ENCODE measurements around the gene RARRES2. TPM values are rescaled to one million over a fixed set of nuclear protein-coding genes. Genes with fewer than 3 reads are reported as not detected.
A peak's percentile ranks its signal among the peaks of the same experiment; 100 is the strongest.

RARRES2 gene
- total and polyA plus RNA-seq, 2 of the 13 experiments (the other 11 are each of a cell fraction or from before 2014, with no cell fraction given) = 134 to 172 TPM

DNA sequence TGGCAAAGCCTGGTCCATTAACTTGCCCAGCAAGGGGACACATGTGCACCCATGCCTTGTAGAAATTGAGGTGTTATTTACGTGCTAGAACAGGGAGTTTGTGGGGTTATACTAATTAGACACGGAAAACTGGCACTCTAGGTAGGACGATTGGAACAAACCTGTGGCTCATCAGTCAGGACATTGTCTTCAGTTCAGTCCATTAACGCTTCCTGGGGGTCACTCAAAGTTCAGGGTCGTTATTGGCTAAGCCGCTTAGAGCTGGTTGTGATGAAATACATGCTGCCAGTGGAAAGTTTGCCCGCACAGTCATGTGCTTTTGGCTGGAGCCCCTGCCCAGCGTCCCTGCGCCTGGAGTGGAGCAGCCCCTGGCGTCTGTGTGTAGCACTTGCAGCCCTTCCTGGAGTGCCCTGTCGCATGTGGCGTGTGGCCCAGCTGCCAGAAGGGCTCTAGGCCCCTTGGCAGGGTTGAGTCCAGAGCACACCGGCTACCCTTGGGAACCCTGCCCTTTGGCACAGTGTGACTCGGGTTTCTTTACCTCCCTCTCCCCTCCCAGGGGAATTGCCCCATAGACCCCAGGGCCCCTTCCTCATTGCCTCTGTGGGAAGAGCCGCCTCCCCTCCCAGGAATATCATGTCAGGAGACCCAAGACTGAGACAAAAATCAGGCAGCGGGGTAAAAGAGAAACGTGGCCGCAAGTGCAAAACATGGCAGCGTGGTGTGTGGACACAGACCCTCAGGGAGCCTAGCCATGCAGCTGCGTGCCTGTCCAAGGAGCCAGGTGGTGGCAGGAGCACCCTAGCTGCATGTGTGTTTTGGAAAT, 47.5 kb upstream of the RARRES2 start (continued):
- TF ChIP-seq SMAD9 (CRISPR knock-in tag; IDR thresholded peaks at IDR 0.05) = no peak
- TF ChIP-seq ZNF432 (CRISPR knock-in tag; IDR thresholded peaks at IDR 0.05; ENCODE audit: borderline replicate concordance) = no peak
- TF ChIP-seq MATR3 (CRISPR knock-in tag; IDR thresholded peaks at IDR 0.05) = no peak
- TF ChIP-seq BRCA1 (CRISPR knock-in tag; IDR thresholded peaks at IDR 0.05) = peak; percentile 97
- peak; percentile 72; the same call in 1 of the 2 replicates for TF ChIP-seq ZNF782 (CRISPR knock-in tag; IDR thresholded peaks at IDR 0.05; ENCODE audit: borderline replicate concordance)
- no peak for TF ChIP-seq NR3C1 (CRISPR knock-in tag; IDR thresholded peaks at IDR 0.05)
- TF ChIP-seq ZNF589 (CRISPR knock-in tag; conservative IDR thresholded peaks at IDR 0.05) = no peak
- TF ChIP-seq BCL6 (CRISPR knock-in tag; IDR thresholded peaks at IDR 0.05) = peak; percentile 93
- TF ChIP-seq, protein P1, sequence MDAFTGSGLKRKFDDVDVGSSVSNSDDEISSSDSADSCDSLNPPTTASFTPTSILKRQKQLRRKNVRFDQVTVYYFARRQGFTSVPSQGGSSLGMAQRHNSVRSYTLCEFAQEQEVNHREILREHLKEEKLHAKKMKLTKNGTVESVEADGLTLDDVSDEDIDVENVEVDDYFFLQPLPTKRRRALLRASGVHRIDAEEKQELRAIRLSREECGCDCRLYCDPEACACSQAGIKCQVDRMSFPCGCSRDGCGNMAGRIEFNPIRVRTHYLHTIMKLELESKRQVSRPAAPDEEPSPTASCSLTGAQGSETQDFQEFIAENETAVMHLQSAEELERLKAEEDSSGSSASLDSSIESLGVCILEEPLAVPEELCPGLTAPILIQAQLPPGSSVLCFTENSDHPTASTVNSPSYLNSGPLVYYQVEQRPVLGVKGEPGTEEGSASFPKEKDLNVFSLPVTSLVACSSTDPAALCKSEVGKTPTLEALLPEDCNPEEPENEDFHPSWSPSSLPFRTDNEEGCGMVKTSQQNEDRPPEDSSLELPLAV (CRISPR knock-in tag; conservative IDR thresholded peaks at IDR 0.05; ENCODE audit: low read depth) = no peak
- 0 out of 2 replicates have a peak, but pooled peaks have one; percentile 79 for TF ChIP-seq ZNF546 (CRISPR knock-in tag; conservative IDR thresholded peaks at IDR 0.05)
- peak; percentile 88; the same call in 1 of the 2 replicates for TF ChIP-seq TSC22D2 (CRISPR knock-in tag; IDR thresholded peaks at IDR 0.05; ENCODE audit: borderline replicate concordance)
- peak; percentile 51; the same call in 1 of the 2 replicates for TF ChIP-seq NAIF1 (CRISPR knock-in tag; IDR thresholded peaks at IDR 0.05; ENCODE audit: borderline replicate concordance)
- TF ChIP-seq JARID2 (CRISPR knock-in tag; IDR thresholded peaks at IDR 0.05; ENCODE audit: insufficient replicate concordance) = no peak
- TF ChIP-seq HNRNPK (IDR thresholded peaks at IDR 0.05; ENCODE audit: low read depth, low read length, poor library complexity, severe bottlenecking) = no peak
- TF ChIP-seq, protein P2, sequence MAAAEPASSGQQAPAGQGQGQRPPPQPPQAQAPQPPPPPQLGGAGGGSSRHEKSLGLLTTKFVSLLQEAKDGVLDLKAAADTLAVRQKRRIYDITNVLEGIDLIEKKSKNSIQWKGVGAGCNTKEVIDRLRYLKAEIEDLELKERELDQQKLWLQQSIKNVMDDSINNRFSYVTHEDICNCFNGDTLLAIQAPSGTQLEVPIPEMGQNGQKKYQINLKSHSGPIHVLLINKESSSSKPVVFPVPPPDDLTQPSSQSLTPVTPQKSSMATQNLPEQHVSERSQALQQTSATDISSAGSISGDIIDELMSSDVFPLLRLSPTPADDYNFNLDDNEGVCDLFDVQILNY (CRISPR knock-in tag; conservative IDR thresholded peaks at IDR 0.05) = no peak
- TF ChIP-seq, protein P3, sequence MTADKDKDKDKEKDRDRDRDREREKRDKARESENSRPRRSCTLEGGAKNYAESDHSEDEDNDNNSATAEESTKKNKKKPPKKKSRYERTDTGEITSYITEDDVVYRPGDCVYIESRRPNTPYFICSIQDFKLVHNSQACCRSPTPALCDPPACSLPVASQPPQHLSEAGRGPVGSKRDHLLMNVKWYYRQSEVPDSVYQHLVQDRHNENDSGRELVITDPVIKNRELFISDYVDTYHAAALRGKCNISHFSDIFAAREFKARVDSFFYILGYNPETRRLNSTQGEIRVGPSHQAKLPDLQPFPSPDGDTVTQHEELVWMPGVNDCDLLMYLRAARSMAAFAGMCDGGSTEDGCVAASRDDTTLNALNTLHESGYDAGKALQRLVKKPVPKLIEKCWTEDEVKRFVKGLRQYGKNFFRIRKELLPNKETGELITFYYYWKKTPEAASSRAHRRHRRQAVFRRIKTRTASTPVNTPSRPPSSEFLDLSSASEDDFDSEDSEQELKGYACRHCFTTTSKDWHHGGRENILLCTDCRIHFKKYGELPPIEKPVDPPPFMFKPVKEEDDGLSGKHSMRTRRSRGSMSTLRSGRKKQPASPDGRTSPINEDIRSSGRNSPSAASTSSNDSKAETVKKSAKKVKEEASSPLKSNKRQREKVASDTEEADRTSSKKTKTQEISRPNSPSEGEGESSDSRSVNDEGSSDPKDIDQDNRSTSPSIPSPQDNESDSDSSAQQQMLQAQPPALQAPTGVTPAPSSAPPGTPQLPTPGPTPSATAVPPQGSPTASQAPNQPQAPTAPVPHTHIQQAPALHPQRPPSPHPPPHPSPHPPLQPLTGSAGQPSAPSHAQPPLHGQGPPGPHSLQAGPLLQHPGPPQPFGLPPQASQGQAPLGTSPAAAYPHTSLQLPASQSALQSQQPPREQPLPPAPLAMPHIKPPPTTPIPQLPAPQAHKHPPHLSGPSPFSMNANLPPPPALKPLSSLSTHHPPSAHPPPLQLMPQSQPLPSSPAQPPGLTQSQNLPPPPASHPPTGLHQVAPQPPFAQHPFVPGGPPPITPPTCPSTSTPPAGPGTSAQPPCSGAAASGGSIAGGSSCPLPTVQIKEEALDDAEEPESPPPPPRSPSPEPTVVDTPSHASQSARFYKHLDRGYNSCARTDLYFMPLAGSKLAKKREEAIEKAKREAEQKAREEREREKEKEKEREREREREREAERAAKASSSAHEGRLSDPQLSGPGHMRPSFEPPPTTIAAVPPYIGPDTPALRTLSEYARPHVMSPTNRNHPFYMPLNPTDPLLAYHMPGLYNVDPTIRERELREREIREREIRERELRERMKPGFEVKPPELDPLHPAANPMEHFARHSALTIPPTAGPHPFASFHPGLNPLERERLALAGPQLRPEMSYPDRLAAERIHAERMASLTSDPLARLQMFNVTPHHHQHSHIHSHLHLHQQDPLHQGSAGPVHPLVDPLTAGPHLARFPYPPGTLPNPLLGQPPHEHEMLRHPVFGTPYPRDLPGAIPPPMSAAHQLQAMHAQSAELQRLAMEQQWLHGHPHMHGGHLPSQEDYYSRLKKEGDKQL (CRISPR knock-in tag; IDR thresholded peaks at IDR 0.05; ENCODE audit: low read depth) = peak; percentile 71; the same call in 1 of the 2 replicates
- TF ChIP-seq, protein P4, sequence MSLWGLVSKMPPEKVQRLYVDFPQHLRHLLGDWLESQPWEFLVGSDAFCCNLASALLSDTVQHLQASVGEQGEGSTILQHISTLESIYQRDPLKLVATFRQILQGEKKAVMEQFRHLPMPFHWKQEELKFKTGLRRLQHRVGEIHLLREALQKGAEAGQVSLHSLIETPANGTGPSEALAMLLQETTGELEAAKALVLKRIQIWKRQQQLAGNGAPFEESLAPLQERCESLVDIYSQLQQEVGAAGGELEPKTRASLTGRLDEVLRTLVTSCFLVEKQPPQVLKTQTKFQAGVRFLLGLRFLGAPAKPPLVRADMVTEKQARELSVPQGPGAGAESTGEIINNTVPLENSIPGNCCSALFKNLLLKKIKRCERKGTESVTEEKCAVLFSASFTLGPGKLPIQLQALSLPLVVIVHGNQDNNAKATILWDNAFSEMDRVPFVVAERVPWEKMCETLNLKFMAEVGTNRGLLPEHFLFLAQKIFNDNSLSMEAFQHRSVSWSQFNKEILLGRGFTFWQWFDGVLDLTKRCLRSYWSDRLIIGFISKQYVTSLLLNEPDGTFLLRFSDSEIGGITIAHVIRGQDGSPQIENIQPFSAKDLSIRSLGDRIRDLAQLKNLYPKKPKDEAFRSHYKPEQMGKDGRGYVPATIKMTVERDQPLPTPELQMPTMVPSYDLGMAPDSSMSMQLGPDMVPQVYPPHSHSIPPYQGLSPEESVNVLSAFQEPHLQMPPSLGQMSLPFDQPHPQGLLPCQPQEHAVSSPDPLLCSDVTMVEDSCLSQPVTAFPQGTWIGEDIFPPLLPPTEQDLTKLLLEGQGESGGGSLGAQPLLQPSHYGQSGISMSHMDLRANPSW (CRISPR knock-in tag; IDR thresholded peaks at IDR 0.05; ENCODE audit: borderline replicate concordance) = peak; percentile 61; the same call in 1 of the 2 replicates

Data from HepG2 (cell line).